ENCODE data around the gene TRIO. TPM values are rescaled to one million over a fixed set of nuclear protein-coding genes. Genes with fewer than 3 reads are reported as not detected.

TRIO gene
- total and polyA plus RNA-seq, 2 donors (not counting 3 experiments of a cell fraction or from before 2014, with no cell fraction given) = 82.9 to 248 TPM

DNA sequence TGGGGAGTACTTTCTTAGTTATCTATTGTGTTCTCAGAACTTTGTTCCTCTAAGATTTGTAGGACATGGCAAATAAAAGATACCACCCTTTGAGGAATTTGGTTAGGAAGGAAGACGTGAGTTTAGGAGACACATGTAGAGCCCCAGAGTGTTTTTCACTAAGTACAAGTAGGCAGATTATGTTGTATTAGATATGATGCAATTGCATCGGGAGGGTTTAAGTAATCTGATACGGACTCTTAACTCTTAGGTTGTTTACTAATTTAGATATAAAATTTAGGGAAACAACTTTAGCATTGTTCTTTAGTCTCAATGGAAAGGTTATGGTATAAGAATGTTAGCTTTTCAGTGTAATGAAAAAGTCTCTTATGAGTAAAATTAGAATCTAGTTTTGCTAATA, 84.4 kb downstream of the TRIO start:
- H3K36me3 ChIP-seq (ENCODE audit: control insufficient read depth in 2 of 2, extremely low read depth in 1 of 2, insufficient read depth in 2 of 2, low read length in 2 of 2) = no peaks in the 10 kb centered on the region
- FAIRE-seq (no peak), DNase-seq (ENCODE audit: low read depth, low spot score) (no peak)
- POLR2A ChIA-PET = no interaction called here
- CTCF ChIA-PET = interaction anchor here (0.9 to 2.9 kb wide), 7 partner anchors 13 to 84 kb away, joined by 3 to 9 read pairs (median 4); partner anchors contain the start of gene TRIO
- H3K9me1 ChIP-seq (replicated peaks; ENCODE audit: control insufficient read depth, extremely low read depth, insufficient read depth, low read length) = no peaks in the 10 kb centered on the region
- no peak overlapping the region for H2AFZ ChIP-seq (ENCODE audit: low read depth, low read length)
- TF ChIP-seq MYC (IDR thresholded peaks at IDR 0.05; ENCODE audit: low read depth, low read length) (no peak), POLR2A (IDR thresholded peaks at IDR 0.05; ENCODE audit: low read depth, low read length) (no peak), FOS (IDR thresholded peaks at IDR 0.05; ENCODE audit: borderline replicate concordance, insufficient read depth, low read length) (no peak), EZH2 (IDR thresholded peaks at IDR 0.05; ENCODE audit: borderline replicate concordance, low read depth, low read length, severe bottlenecking) (no peak), JUN (IDR thresholded peaks at IDR 0.05; ENCODE audit: borderline replicate concordance, insufficient read depth, insufficient read length, low read depth) (no peak), GATA2 (IDR thresholded peaks at IDR 0.05; ENCODE audit: insufficient read depth, insufficient read length, low read depth, low read length) (no peak), POLR2AphosphoS5 (IDR thresholded peaks at IDR 0.05; ENCODE audit: insufficient read depth, low read depth, low read length) (no peak)
- TF ChIP-seq, protein P1, sequence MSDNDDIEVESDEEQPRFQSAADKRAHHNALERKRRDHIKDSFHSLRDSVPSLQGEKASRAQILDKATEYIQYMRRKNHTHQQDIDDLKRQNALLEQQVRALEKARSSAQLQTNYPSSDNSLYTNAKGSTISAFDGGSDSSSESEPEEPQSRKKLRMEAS (IDR thresholded peaks at IDR 0.05; ENCODE audit: insufficient read depth, insufficient read length) = no peak
- TF ChIP-seq, protein P2, sequence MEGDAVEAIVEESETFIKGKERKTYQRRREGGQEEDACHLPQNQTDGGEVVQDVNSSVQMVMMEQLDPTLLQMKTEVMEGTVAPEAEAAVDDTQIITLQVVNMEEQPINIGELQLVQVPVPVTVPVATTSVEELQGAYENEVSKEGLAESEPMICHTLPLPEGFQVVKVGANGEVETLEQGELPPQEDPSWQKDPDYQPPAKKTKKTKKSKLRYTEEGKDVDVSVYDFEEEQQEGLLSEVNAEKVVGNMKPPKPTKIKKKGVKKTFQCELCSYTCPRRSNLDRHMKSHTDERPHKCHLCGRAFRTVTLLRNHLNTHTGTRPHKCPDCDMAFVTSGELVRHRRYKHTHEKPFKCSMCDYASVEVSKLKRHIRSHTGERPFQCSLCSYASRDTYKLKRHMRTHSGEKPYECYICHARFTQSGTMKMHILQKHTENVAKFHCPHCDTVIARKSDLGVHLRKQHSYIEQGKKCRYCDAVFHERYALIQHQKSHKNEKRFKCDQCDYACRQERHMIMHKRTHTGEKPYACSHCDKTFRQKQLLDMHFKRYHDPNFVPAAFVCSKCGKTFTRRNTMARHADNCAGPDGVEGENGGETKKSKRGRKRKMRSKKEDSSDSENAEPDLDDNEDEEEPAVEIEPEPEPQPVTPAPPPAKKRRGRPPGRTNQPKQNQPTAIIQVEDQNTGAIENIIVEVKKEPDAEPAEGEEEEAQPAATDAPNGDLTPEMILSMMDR (IDR thresholded peaks at IDR 0.05; ENCODE audit: extremely low read depth in 1 of 2, insufficient read depth in 1 of 2, low read depth in 1 of 2, low read length in 2 of 2) = no peak
- H3K9me3 ChIP-seq (replicated peaks; ENCODE audit: control insufficient read depth, insufficient read depth, low read length) = no peaks in the 10 kb centered on the region
- H3K4me2 ChIP-seq (ENCODE audit: insufficient read depth, low read length) = peak overlapping the region; percentile 40
- no peaks in the 10 kb centered on the region for H3K27me3 ChIP-seq (ENCODE audit: control insufficient read depth in 2 of 2, insufficient read depth in 2 of 2, low read length in 2 of 2)
- dilution Hi-C loops (cut with MboI; ENCODE audit: extremely low pct_ligation_motif_present, low sequenced_read_pairs) (no loop called here), intact Hi-C loops (cut with micrococcal nuclease) (loop anchor here (1.0 to 5.0 kb wide), 5 partner anchors 22 to 191 kb away; no protein-coding TSS in a partner anchor)
- peaks cover 58% of the 10 kb centered on the region for H3K4me1 ChIP-seq (ENCODE audit: control insufficient read depth, extremely low read depth, insufficient read depth, low read length)
- H3K4me3 ChIP-seq (replicated peaks in 1 of 3; ENCODE audit: insufficient read depth in 1 of 3, low read depth in 1 of 3, low read length in 3 of 3) = no peak overlapping the region
- BruUV-seq (replicated peaks) = no TSS peak
- no peak overlapping the region for H3K9ac ChIP-seq (replicated peaks; ENCODE audit: extremely low read depth, insufficient read depth, low read length)
- H3K79me2 ChIP-seq (ENCODE audit: control insufficient read depth, insufficient read depth, low read length) = peaks cover 100% of the 10 kb centered on the region
- H3K27ac ChIP-seq (ENCODE audit: insufficient read depth, low read depth, low read length) = peak overlapping the region; percentile 54
- peaks cover 4% of the 10 kb centered on the region for H4K20me1 ChIP-seq (replicated peaks; ENCODE audit: control insufficient read depth, extremely low read depth, insufficient read depth, low read length)
